GM11168 (cell line): Measurements from ENCODE around the gene SRM.
"Not testable (repeated sequence)": the region's sequence is repeated elsewhere in the genome, so short reads cannot be mapped to it uniquely, and the experiment has no call there.

Experiments used
- in situ Hi-C: fragments of 300-500 bp; cut with MboI; formaldehyde crosslinking; loops from one replicate; pipeline ENCODE4 v1.12.0; 2022; ENCODE audit warnings: low sequenced_read_pairs; ENCODE audit not compliant: unreplicated experiment

Gene SRM

GRCh38 chr1:11059968-11060830 is at the start of gene SRM:
SRM (minus strand) TSS chr1:11060018; CDS start chr1:11059943, 75 bp downstream.
- in situ Hi-C loops = loop anchor here (25.0 kb wide), 1 partner anchor 577 kb away; no protein-coding TSS in a partner anchor

GRCh38 chr1:11109047-11109760 is 49.4 kb upstream of the SRM start:
- in situ Hi-C loops = no loop called here

GRCh38 chr1:11107599-11107998 is 47.8 kb upstream of the SRM start:
- in situ Hi-C loops = no loop called here

GRCh38 chr1:11105586-11105985 is 45.8 kb upstream of the SRM start:
- in situ Hi-C loops = no loop called here

GRCh38 chr1:11101347-11101746 is 41.5 kb upstream of the SRM start:
- in situ Hi-C loops = no loop called here

GRCh38 chr1:11100806-11101205 is 41.0 kb upstream of the SRM start:
- in situ Hi-C loops = not testable (repeated sequence)

GRCh38 chr1:11100149-11100493 is 40.3 kb upstream of the SRM start:
- in situ Hi-C loops = no loop called here

GRCh38 chr1:11099310-11100148 is 39.7 kb upstream of the SRM start, which contains the start of gene EXOSC10:
EXOSC10 (minus strand) TSS chr1:11099869; CDS start chr1:11099831, 38 bp downstream.
- in situ Hi-C loops = no loop called here

GRCh38 chr1:11098931-11099309 is 39.1 kb upstream of the SRM start:
- in situ Hi-C loops = no loop called here

GRCh38 chr1:11083784-11084183 is 24.0 kb upstream of the SRM start:
- in situ Hi-C loops = not testable (repeated sequence)

- in situ Hi-C loops = no loop called here
Measured at GRCh38 chr1:11080931-11081330, 21.1 kb upstream of the SRM start.

- in situ Hi-C loops = no loop called here
Measured at GRCh38 chr1:11078631-11079030, 18.8 kb upstream of the SRM start.

- in situ Hi-C loops = loop anchor here (25.0 kb wide), 1 partner anchor 564 kb away; no protein-coding TSS in a partner anchor
Measured at GRCh38 chr1:11073398-11073797, 13.6 kb upstream of the SRM start.

GRCh38 chr1:11072216-11072917 is 12.5 kb upstream of the SRM start:
- in situ Hi-C loops = loop anchor here (25.0 kb wide), 1 partner anchor 565 kb away; no protein-coding TSS in a partner anchor

- in situ Hi-C loops = loop anchor here (25.0 kb wide), 1 partner anchor 566 kb away; no protein-coding TSS in a partner anchor
Measured at GRCh38 chr1:11071463-11072215, 11.8 kb upstream of the SRM start.

- in situ Hi-C loops = loop anchor here (25.0 kb wide), 1 partner anchor 566 kb away; no protein-coding TSS in a partner anchor
Measured at GRCh38 chr1:11070876-11071275, 11.1 kb upstream of the SRM start.

- in situ Hi-C loops = loop anchor here (25.0 kb wide), 1 partner anchor 568 kb away; no protein-coding TSS in a partner anchor
Measured at GRCh38 chr1:11068600-11069473, 9.0 kb upstream of the SRM start.
